D721Med (cell line): ENCODE results near the gene MT1B.

ENCODE experiments used
- DNase-seq: peaks from one replicate; pipeline ENCODE4 v3.0.0; 2011; ENCODE audit warnings: low spot score; ENCODE audit not compliant: insufficient read length
- FAIRE-seq: peaks from 2 replicates; lab custom pipeline; 2011; peaks lifted over from hg19 to GRCh38; lab: Jason Lieb, UNC
- CTCF ChIP-seq: IDR thresholded peaks from 2 replicates; pipeline ENCODE4 v1.5.1; 2012; ENCODE audit warnings: mild to moderate bottlenecking, control low read depth; ENCODE audit not compliant: insufficient read depth; ENCODE audit errors: missing control alignments

MT1B gene

GRCh38 chr16:56677474-56677873, 25.8 kb downstream of the MT1B start:
- FAIRE-seq, result no peak
- TF ChIP-seq CTCF, result no peak
- no peak for DNase-seq

GRCh38 chr16:56679078-56679730, 27.5 kb downstream of the MT1B start:
- FAIRE-seq (no peak), DNase-seq (no peak)
- TF ChIP-seq CTCF, result no peak

GRCh38 chr16:56679818-56680217, 28.1 kb downstream of the MT1B start:
- FAIRE-seq (no peak), DNase-seq (no peak)
- TF ChIP-seq CTCF, result no peak

GRCh38 chr16:56681939-56682702, 30.4 kb downstream of the MT1B start, which contains the start of gene MT1X:
TSS of gene MT1X (plus strand) at chr16:56682470. CDS start at chr16:56682541, 71 bp downstream.
- FAIRE-seq (no peak), DNase-seq (peak; percentile 23)
- no peak for TF ChIP-seq CTCF

- FAIRE-seq, result no peak
- DNase-seq, result no peak
- no peak for TF ChIP-seq CTCF
Observed at GRCh38 chr16:56682703-56683397, 31.2 kb downstream of the MT1B start.

GRCh38 chr16:56683424-56684172, 31.9 kb downstream of the MT1B start:
- DNase-seq, result no peak
- TF ChIP-seq CTCF, result no peak
- no peak for FAIRE-seq
